Measurements from ENCODE around the gene CDHR3. TPM values are rescaled to one million over a fixed set of nuclear protein-coding genes. Genes with fewer than 3 reads are reported as not detected.

The CDHR3 gene
- polyA plus RNA-seq, 2 of the 4 experiments (the other 2 are of a cell fraction) = 4.0 to 4.5 TPM

DNA sequence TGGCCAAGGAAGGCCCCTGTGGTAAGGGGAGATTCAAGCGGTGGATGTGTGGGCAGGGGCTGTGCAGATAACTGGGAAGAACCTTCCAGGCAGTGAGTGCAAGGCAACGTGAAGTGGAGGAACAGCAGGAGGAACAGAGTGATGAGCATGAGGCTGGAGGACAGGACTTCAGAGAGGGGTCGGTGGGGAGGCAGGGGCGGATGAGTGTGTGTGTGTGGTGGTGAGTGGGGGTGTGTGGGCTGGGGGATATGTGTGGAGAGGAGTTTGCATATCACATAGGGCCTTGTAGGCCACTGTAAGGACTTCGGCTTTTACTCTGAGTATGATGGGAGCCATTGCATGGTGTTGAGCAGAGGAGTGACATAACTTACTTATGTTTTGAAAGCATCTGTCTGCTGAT is 75.2 kb downstream of the CDHR3 start:
- no peak overlapping the region for H3K4me3 ChIP-seq
- TF ChIP-seq CHD2 (IDR thresholded peaks at IDR 0.05; ENCODE audit: low read length, partially characterized antibody) (no peak), NFE2L2 (conservative IDR thresholded peaks at IDR 0.05; ENCODE audit: low read length) (no peak), FOXS1 (CRISPR knock-in tag; IDR thresholded peaks at IDR 0.05) (no peak), CBX2 (IDR thresholded peaks at IDR 0.05; ENCODE audit: borderline replicate concordance, low read depth) (no peak), SREBF2 (IDR thresholded peaks at IDR 0.05) (no peak), CBX8 (IDR thresholded peaks at IDR 0.05) (no peak), SMC3 (IDR thresholded peaks at IDR 0.05) (no peak), MAFK (IDR thresholded peaks at IDR 0.05; ENCODE audit: partially characterized antibody) (no peak), FOSL2 (IDR thresholded peaks at IDR 0.05) (no peak), FOSL2 (CRISPR knock-in tag; IDR thresholded peaks at IDR 0.05) (no peak), HOXB13 (CRISPR knock-in tag; IDR thresholded peaks at IDR 0.05; ENCODE audit: low read depth) (no peak), EHF (CRISPR knock-in tag; IDR thresholded peaks at IDR 0.05) (no peak), POLR2AphosphoS2 (conservative IDR thresholded peaks at IDR 0.05; ENCODE audit: low read length) (no peak), HOXA7 (CRISPR knock-in tag; IDR thresholded peaks at IDR 0.05) (no peak), POLR2A (IDR thresholded peaks at IDR 0.05; ENCODE audit: low read length) (no peak), ZNF302 (CRISPR knock-in tag; IDR thresholded peaks at IDR 0.05) (no peak), CEBPB (IDR thresholded peaks at IDR 0.05) (no peak), HOXB5 (CRISPR knock-in tag; IDR thresholded peaks at IDR 0.05) (no peak), TFCP2L1 (CRISPR knock-in tag; IDR thresholded peaks at IDR 0.05) (no peak)
- 69% methylated on average over 5 of the region's 5 CpGs for WGBS (ENCODE audit: missing lambda C conversion rate)
- ChIA-PET POLR2A (no interaction called here), CTCF (interaction anchor here (0.9 to 14.5 kb wide), 5 partner anchors 9 to 277 kb away, joined by 3 to 251 read pairs (median 53); no protein-coding TSS in a partner anchor)
- H3K4me1 ChIP-seq = 0 out of 3 replicates have a peak, but pooled peaks cover 2% of the 10 kb centered on the region
- FAIRE-seq (no peak), DNase-seq (ENCODE audit: low read depth in 1 of 2, low spot score in 1 of 2) (no peak), ATAC-seq (no peak)
- no peak overlapping the region for H3K27ac ChIP-seq
- peaks cover 8% of the 10 kb centered on the region; the same call in 1 of the 3 replicates for H3K9me3 ChIP-seq
- H3K4me2 ChIP-seq = no peak overlapping the region

DNA sequence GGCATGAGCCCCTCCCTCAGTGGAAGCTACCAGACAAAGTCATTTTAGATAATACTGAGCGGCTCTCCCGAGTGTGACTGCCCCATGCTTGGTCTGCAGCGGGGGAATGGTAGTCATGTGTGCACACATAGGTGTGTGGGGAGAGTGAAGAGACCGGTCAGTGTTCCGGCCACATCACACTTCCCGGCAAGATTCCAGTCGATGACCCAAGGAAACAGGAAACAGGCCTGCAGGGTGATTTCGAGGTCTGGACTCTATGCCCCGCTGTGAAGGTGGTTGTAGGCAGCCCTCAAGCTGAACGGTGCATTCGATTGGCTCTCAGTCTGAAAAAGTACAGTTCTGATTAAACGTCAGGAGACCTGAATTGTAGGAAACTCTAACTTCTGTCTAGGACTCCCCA is 75.9 kb downstream of the CDHR3 start:
- no peak for DNase-seq (ENCODE audit: low read depth in 1 of 2, low spot score in 1 of 2)
- Histone ChIP-seq H3K27ac (no peak overlapping the region), H3K4me2 (no peak overlapping the region), H3K4me1 (0 out of 3 replicates have a peak, but pooled peaks cover 2% of the 10 kb centered on the region), H3K4me3 (no peak overlapping the region), H3K9me3 (peaks cover 1% of the 10 kb centered on the region; the same call in 1 of the 3 replicates)
- POLR2A ChIA-PET = no interaction called here
- CTCF ChIA-PET = interaction anchor here (0.9 to 14.5 kb wide), 4 partner anchors 9 to 278 kb away, joined by 3 to 251 read pairs (median 87); no protein-coding TSS in a partner anchor
- ATAC-seq = no peak
- TF ChIP-seq FOSB (CRISPR knock-in tag; IDR thresholded peaks at IDR 0.05) (no peak), NPAS2 (CRISPR knock-in tag; IDR thresholded peaks at IDR 0.05; ENCODE audit: borderline replicate concordance) (no peak), MAFK (IDR thresholded peaks at IDR 0.05; ENCODE audit: partially characterized antibody) (no peak), RNF2 (IDR thresholded peaks at IDR 0.05; ENCODE audit: borderline replicate concordance, low read depth) (no peak), USF2 (IDR thresholded peaks at IDR 0.05) (no peak), FOXS1 (CRISPR knock-in tag; IDR thresholded peaks at IDR 0.05) (no peak), KDM5A (IDR thresholded peaks at IDR 0.05) (no peak), RARB (CRISPR knock-in tag; IDR thresholded peaks at IDR 0.05) (no peak), ZFP36 (IDR thresholded peaks at IDR 0.05; ENCODE audit: borderline replicate concordance, partially characterized antibody) (no peak), RFX5 (IDR thresholded peaks at IDR 0.05) (no peak), HOXA7 (CRISPR knock-in tag; IDR thresholded peaks at IDR 0.05) (no peak), FOSL2 (IDR thresholded peaks at IDR 0.05) (no peak), FOSL2 (CRISPR knock-in tag; IDR thresholded peaks at IDR 0.05) (no peak), MAZ (IDR thresholded peaks at IDR 0.05; ENCODE audit: borderline replicate concordance, low read depth, low read length) (no peak), JUNB (IDR thresholded peaks at IDR 0.05) (no peak), MYC (IDR thresholded peaks at IDR 0.05; ENCODE audit: borderline replicate concordance, low read length) (no peak), HES2 (IDR thresholded peaks at IDR 0.05) (no peak), RCOR1 (IDR thresholded peaks at IDR 0.05; ENCODE audit: low read depth, low read length) (no peak), GATA3 (IDR thresholded peaks at IDR 0.05; ENCODE audit: borderline replicate concordance) (no peak)
- TF ChIP-seq, protein P1, sequence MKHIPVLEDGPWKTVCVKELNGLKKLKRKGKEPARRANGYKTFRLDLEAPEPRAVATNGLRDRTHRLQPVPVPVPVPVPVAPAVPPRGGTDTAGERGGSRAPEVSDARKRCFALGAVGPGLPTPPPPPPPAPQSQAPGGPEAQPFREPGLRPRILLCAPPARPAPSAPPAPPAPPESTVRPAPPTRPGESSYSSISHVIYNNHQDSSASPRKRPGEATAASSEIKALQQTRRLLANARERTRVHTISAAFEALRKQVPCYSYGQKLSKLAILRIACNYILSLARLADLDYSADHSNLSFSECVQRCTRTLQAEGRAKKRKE (CRISPR knock-in tag; IDR thresholded peaks at IDR 0.05; ENCODE audit: low read depth) = no peak
- WGBS (ENCODE audit: missing lambda C conversion rate) = 77% methylated on average over 12 of the region's 12 CpGs
- FAIRE-seq = no peak
